Common myeloid progenitor, CD34-positive (primary cell): ENCODE measurements around the gene PPM1H.
A peak's percentile ranks its signal among the peaks of the same experiment; 100 is the strongest.

Experiments used
- CTCF ChIA-PET: fragments of 350-600 bp; sonication (Branson Sonifier 250); formaldehyde crosslinking; loops from one replicate; lab custom pipeline; 2021; ENCODE audit warnings: antibody characterized with exemption; lab: Charles Lee
- POLR2A ChIA-PET: fragments of 350-600 bp; sonication (Branson Sonifier 250); formaldehyde crosslinking; loops from one replicate; lab custom pipeline; 2021; ENCODE audit warnings: antibody characterized with exemption; lab: Charles Lee
- DNase-seq, 3 donors: peaks; one replicate each; pipeline versions ENCODE4 v3.0.0 to v3.0.0-alpha.2; 2013
- H3K27ac ChIP-seq, 2 experiments: 1 replicate in 1 of 2; 2 replicates in 1 of 2; pipeline ENCODE4 v1.7.0; 2013; ENCODE audit warnings: inconsistent platforms in 2 of 2, low read length in 2 of 2, mild to moderate bottlenecking in 2 of 2, low read depth in 1 of 2, moderate library complexity in 1 of 2; ENCODE audit not compliant: severe bottlenecking in 2 of 2, insufficient read depth in 1 of 2, poor library complexity in 1 of 2
- H3K27me3 ChIP-seq, 5 experiments: replicated peaks in 2 of 5; 1 replicate in 3 of 5; 2 replicates in 2 of 5; pipeline versions ENCODE4 v1.6.1 to v1.7.0; 2013; ENCODE audit warnings: low read length in 4 of 5, mild to moderate bottlenecking in 2 of 5, moderate library complexity in 2 of 5, inconsistent platforms in 1 of 5; ENCODE audit not compliant: insufficient read depth in 5 of 5, control insufficient read depth in 4 of 5
- H3K36me3 ChIP-seq, 4 experiments: 1 replicate in 2 of 4; 2 replicates in 2 of 4; pipeline versions ENCODE4 v1.6.1 to v1.7.0; 2013; ENCODE audit warnings: low read length in 3 of 4, control low read depth in 1 of 4, mild to moderate bottlenecking in 1 of 4; ENCODE audit not compliant: control insufficient read depth in 4 of 4, insufficient read depth in 4 of 4
- H3K4me1 ChIP-seq, 4 experiments: 1 replicate in 3 of 4; 2 replicates in 1 of 4; pipeline versions ENCODE4 v1.6.1 to v1.7.1; 2013; ENCODE audit warnings: low read length in 3 of 4, mild to moderate bottlenecking in 3 of 4, control low read depth in 1 of 4, inconsistent platforms in 1 of 4, moderate library complexity in 1 of 4; ENCODE audit not compliant: control insufficient read depth in 4 of 4, insufficient read depth in 4 of 4; ENCODE audit errors: control extremely low read depth in 1 of 4
- H3K4me3 ChIP-seq, 7 experiments: 1 replicate in 4 of 7; 2 replicates in 3 of 7; pipeline versions ENCODE4 v1.5.1 to v1.7.0; 2013; ENCODE audit warnings: mild to moderate bottlenecking in 7 of 7, low read length in 6 of 7, moderate library complexity in 6 of 7, inconsistent platforms in 2 of 7, low read depth in 2 of 7, control low read depth in 1 of 7; ENCODE audit not compliant: insufficient read depth in 4 of 7, control insufficient read depth in 1 of 7; ENCODE audit errors: extremely low read depth in 1 of 7
- H3K9me3 ChIP-seq, 5 experiments: 1 replicate in 4 of 5; 2 replicates in 1 of 5; pipeline versions ENCODE4 v1.6.1 to v1.7.1; 2013; ENCODE audit warnings: low read length in 4 of 5, mild to moderate bottlenecking in 2 of 5, inconsistent platforms in 1 of 5, low read depth in 1 of 5, moderate library complexity in 1 of 5; ENCODE audit not compliant: control insufficient read depth in 4 of 5, insufficient read depth in 2 of 5; ENCODE audit errors: control extremely low read depth in 1 of 5
- WGBS: methylation state at CpG from one replicate; pipeline ENCODE4 v1.1.5; 2013; ENCODE audit not compliant: insufficient coverage; 5-methylcytosine and 5-hydroxymethylcytosine counted together

PPM1H gene

DNA sequence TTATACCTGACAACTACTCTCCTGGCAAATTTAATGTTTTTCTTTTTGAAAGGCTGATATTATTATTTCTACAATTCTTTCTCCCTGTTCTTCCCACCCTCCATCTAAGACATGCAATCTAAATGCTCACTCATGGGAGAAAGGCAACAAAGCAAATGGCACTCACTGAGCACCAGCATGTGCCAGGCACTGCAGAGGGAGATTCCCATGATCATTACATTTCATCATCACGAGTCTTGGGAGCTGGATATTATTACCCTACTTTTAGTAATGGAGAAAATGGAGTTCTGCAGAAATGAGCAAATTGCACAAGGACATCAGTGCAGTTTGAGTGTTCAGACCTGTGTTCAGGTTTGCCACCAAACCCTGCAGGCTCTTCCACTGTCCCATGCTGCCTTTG, 27.9 kb downstream of the PPM1H start:
- H3K27ac ChIP-seq: no peak overlapping the region
- H3K27me3 ChIP-seq: no peaks in the 10 kb centered on the region
- ChIA-PET POLR2A (interaction anchor here (0.9 kb wide), 1 partner anchor 51 kb away, joined by 4 read pairs; no protein-coding TSS in a partner anchor), CTCF (interaction anchor here (1.2 to 2.0 kb wide), 3 partner anchors 14 to 28 kb away, joined by 5 to 8 read pairs (median 6); partner anchors contain the start of gene PPM1H)
- peaks cover 20 to 51% (median 21%) of the 10 kb centered on the region in 4 experiments for H3K4me1 ChIP-seq
- DNase-seq: no peak
- H3K9me3 ChIP-seq: no peaks in the 10 kb centered on the region
- no peak overlapping the region for H3K4me3 ChIP-seq
- WGBS: no CpG with 5 or more reads among the region's 1 CpG
- no peaks in the 10 kb centered on the region for H3K36me3 ChIP-seq

DNA sequence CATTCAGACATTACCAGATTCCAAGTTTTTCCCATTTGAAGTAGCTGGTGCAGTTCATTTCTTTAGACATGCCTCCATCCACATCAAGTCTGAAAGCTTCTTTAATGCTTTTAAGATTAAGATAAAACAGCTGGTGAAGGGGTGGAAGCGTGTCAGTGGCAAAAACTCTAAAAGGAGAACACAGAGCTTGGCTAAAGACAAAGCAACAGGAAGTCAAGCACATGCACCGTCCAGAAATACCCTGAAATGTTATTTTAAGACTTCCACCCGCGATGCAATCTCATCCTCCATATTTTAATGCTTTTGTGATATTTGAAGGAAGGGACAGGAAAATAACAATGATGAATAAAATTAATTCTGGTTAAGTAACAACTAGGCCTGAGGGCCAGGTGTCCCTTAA, 31.8 kb downstream of the PPM1H start:
- ChIA-PET POLR2A (no interaction called here), CTCF (interaction anchor here (0.8 kb wide), 1 partner anchor 16 kb away, joined by 3 read pairs; no protein-coding TSS in a partner anchor)
- Histone ChIP-seq H3K27me3 (no peaks in the 10 kb centered on the region), H3K27ac (peak overlapping the region in 1 of 2 experiments; percentile 35), H3K4me1 (peaks cover 11 to 44% (median 32%) of the 10 kb centered on the region in 4 experiments), H3K4me3 (peak overlapping the region in 1 of 7 experiments; percentile 6), H3K36me3 (no peaks in the 10 kb centered on the region), H3K9me3 (no peaks in the 10 kb centered on the region)
- DNase-seq: peak in 2 of 3 donors; percentile 70 to 84
- no CpG with 5 or more reads among the region's 4 CpGs for WGBS

DNA sequence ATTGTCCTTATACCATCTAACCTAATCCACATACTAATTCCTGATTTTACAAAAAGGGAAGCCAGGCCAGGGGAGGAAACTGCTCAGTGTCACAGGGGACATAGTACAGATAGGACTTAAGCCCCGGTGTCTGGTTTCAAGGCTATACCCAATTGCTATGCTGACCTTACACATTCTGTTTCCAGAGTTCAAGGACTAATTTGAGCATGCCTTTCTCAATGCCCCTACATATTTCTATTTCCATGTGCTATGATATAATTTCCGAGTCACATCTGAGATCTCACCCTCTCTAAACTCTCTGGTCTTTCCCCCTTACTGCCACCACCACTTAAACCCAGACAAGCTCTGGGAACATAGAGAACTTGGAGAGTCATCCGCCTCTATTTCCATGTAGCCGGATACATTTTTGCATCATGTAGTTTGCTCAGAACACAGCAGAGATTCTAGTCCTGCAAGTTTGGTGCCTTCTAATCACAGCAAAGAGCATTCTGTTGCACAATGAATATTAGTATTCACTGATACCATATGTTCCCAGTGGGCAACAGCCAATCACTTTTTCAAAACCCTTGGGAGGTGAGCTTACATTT, 34.2 kb downstream of the PPM1H start:
- H3K27ac ChIP-seq: no peak overlapping the region
- ChIA-PET POLR2A (no interaction called here), CTCF (interaction anchor here (0.6 to 2.6 kb wide), 5 partner anchors 10 to 43 kb away, joined by 3 to 11 read pairs (median 4); partner anchors contain the start of gene PPM1H)
- peak in 1 of 3 donors; percentile 28 for DNase-seq
- H3K36me3 ChIP-seq: peaks cover 0 to 2% (median 0%) of the 10 kb centered on the region in 4 experiments
- H3K9me3 ChIP-seq: no peaks in the 10 kb centered on the region
- no peak overlapping the region for H3K4me3 ChIP-seq
- peaks cover 11 to 45% (median 30%) of the 10 kb centered on the region in 4 experiments for H3K4me1 ChIP-seq
- WGBS: 73% methylated on average over 4 of the region's 4 CpGs
- no peaks in the 10 kb centered on the region for H3K27me3 ChIP-seq

DNA sequence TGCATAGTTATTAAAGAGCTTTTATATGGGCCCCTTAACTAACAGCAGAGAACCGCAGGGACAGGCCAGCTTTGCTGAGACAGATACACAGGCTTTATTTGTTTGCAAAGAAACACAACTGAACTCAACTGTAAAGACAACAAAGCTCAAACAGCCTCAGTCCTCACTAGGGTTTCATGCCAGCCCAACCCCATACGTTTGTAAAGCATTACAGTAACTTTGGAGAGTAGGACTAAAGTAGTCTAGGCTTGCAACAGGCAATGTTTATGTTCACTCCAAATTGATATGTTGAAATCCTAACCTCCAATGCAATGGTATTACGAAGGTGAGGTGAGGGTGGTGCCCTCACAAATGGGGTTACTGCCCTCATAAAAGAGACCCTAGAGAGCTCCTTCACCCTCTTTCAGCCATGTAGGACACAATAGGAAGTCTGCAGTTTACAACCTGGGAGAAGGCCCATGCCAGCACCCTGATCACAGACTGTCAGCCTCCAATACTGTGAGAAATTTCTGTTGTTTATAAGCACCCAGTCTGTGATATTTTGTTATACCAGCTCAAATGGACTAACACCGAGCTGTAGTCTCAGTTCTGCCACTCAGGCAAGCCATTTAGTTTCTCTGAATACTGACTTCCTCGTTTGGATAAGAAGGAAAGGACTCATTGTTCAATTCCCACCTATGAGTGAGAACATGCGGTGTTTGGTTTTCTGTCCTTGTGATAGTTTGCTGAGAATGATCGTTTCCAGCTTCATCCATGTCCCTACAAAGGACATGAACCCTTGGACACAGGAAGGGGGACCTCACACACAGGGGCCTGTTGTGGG, 35.2 kb downstream of the PPM1H start:
- CTCF ChIA-PET: interaction anchor here (1.1 to 2.6 kb wide), 3 partner anchors 19 to 36 kb away, joined by 3 to 11 read pairs (median 3); partner anchors contain the start of gene PPM1H
- H3K4me1 ChIP-seq: peaks cover 11 to 45% (median 30%) of the 10 kb centered on the region in 4 experiments
- no peak overlapping the region for H3K4me3 ChIP-seq
- peaks cover 0 to 5% (median 0%) of the 10 kb centered on the region in 5 experiments for H3K9me3 ChIP-seq
- WGBS: 56% methylated on average over 3 of the region's 7 CpGs
- no peak for DNase-seq
- no peak overlapping the region for H3K27ac ChIP-seq
- POLR2A ChIA-PET: no interaction called here
- no peaks in the 10 kb centered on the region for H3K27me3 ChIP-seq
- peaks cover 0 to 2% (median 0%) of the 10 kb centered on the region in 4 experiments for H3K36me3 ChIP-seq

DNA sequence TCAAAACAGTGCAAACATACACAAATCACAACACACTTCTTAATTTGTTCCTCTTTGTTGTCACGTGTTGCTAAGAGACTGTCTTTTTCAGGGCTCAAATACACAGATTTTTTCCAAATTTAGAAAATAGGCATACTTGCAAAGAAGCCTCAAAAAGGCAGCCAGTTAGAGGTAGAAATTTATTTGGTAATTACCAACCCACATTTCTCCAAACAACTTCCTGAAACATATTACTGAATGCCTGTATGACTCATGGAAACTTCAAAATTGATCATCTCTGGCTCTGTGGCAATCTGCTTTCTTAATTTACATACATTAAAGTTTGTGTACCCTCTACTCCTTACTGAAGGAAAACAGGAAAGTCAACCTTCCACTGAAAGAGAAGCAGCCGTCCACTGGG, 36.4 kb downstream of the PPM1H start:
- DNase-seq: peak in 2 of 3 donors; percentile 71 to 83
- H3K27me3 ChIP-seq: no peaks in the 10 kb centered on the region
- peaks cover 10 to 38% (median 24%) of the 10 kb centered on the region in 4 experiments for H3K4me1 ChIP-seq
- ChIA-PET POLR2A (no interaction called here), CTCF (interaction anchor here (1.6 kb wide), 1 partner anchor 23 kb away, joined by 3 read pairs; no protein-coding TSS in a partner anchor)
- H3K4me3 ChIP-seq: no peak overlapping the region
- H3K36me3 ChIP-seq: peaks cover 0 to 2% (median 0%) of the 10 kb centered on the region in 4 experiments
- no CpG with 5 or more reads among the region's 2 CpGs for WGBS
- peaks cover 0 to 5% (median 0%) of the 10 kb centered on the region in 5 experiments for H3K9me3 ChIP-seq
- H3K27ac ChIP-seq: no peak overlapping the region

DNA sequence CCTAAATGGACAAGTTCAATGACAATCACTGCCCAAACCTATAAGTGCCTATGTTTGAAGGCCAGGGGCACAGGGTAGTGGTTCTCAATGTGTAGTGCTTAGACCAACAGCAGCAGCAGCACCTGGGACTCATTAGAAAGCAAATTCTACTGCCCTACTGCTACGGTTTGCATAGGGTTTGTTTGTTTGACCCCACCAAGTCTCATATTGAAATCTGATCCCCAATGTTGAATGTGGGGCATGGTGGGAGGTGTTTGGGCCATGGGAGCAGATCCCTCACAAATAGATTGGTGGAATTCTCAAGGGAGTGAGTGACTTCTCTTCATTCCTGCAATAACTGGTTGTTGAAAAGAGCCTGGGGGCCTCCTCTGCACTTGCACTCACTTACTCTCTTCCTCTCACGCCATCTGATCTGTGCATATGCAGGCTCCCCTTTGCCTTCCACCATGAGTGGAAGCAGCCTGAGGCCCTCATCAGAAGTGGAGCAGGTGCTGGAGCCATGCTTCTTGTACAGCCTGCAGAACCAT, 39.5 kb downstream of the PPM1H start:
- no peak overlapping the region for H3K27ac ChIP-seq
- peaks cover 0 to 37% (median 17%) of the 10 kb centered on the region in 4 experiments for H3K4me1 ChIP-seq
- no peak for DNase-seq
- H3K36me3 ChIP-seq: peaks cover 0 to 2% (median 0%) of the 10 kb centered on the region in 4 experiments
- H3K27me3 ChIP-seq: no peaks in the 10 kb centered on the region
- 88% methylated on average over 1 of the region's 2 CpGs for WGBS
- ChIA-PET POLR2A (no interaction called here), CTCF (no interaction called here)
- H3K4me3 ChIP-seq: no peak overlapping the region
- H3K9me3 ChIP-seq: peaks cover 0 to 5% (median 0%) of the 10 kb centered on the region in 5 experiments
